ENCODE measurements around the gene ZNF586. TPM values are rescaled to one million over a fixed set of nuclear protein-coding genes. Genes with fewer than 3 reads are reported as not detected.
A peak's percentile ranks its signal among the peaks of the same experiment; 100 is the strongest.
"Not testable (repeated sequence)": the region's sequence is repeated elsewhere in the genome, so short reads cannot be mapped to it uniquely, and the experiment has no call there.

The ZNF586 gene
- total RNA-seq (2014; rRNA removed; shearing (Covaris generic); ENCODE audit: low replicate concordance), result 33.7 and 35.9 TPM in 2 replicates

GRCh38 chr19:57769345-57770131, at the start of gene ZNF586:
Gene ZNF586 (plus strand): TSS chr19:57769676. CDS start chr19:57769843, 167 bp downstream.
- H4K20me1 ChIP-seq (ENCODE audit: insufficient read depth, low read depth, low read length), result no peaks in the 10 kb centered on the region
- peak; percentile 99 for DNase-seq
- peaks cover 25% of the 10 kb centered on the region for H3K9me3 ChIP-seq (ENCODE audit: low read length)
- no peak within 1 kb of the TSS for H3K27ac ChIP-seq (ENCODE audit: low read length)
- H3K36me3 ChIP-seq (ENCODE audit: insufficient read depth, low read length), result peaks cover 38% of the 10 kb centered on the region
- H3K9me2 ChIP-seq (replicated peaks; ENCODE audit: insufficient read depth, low read length), result no peaks in the 10 kb centered on the region
- peak within 1 kb of the TSS; percentile 80 for H2AFZ ChIP-seq (ENCODE audit: low read length)
- H3K79me2 ChIP-seq (ENCODE audit: low read length), result peaks cover 47% of the 10 kb centered on the region
- no peaks in the 10 kb centered on the region for H3K27me3 ChIP-seq (ENCODE audit: low read length)
- peak within 1 kb of the TSS; percentile 77 for H3K9ac ChIP-seq (ENCODE audit: low read length)
- H3K4me1 ChIP-seq (ENCODE audit: low read length), result peaks cover 12% of the 10 kb centered on the region
- peak within 1 kb of the TSS; percentile 76 for H3K4me2 ChIP-seq (ENCODE audit: low read depth, low read length, poor library complexity, severe bottlenecking)
- H3K4me3 ChIP-seq (ENCODE audit: low read length), result peak within 1 kb of the TSS; percentile 69

- Histone ChIP-seq H3K9me2 (replicated peaks; ENCODE audit: insufficient read depth, low read length) (no peaks in the 10 kb centered on the region), H3K27me3 (ENCODE audit: low read length) (no peaks in the 10 kb centered on the region), H3K36me3 (ENCODE audit: insufficient read depth, low read length) (peaks cover 64% of the 10 kb centered on the region), H3K9me3 (ENCODE audit: low read length) (peaks cover 66% of the 10 kb centered on the region), H3K79me2 (ENCODE audit: low read length) (peaks cover 19% of the 10 kb centered on the region), H2AFZ (ENCODE audit: low read length) (no peak overlapping the region), H3K4me3 (ENCODE audit: low read length) (no peak overlapping the region), H3K9ac (ENCODE audit: low read length) (no peak overlapping the region), H4K20me1 (ENCODE audit: insufficient read depth, low read depth, low read length) (no peaks in the 10 kb centered on the region), H3K4me1 (ENCODE audit: low read length) (no peaks in the 10 kb centered on the region), H3K27ac (ENCODE audit: low read length) (no peak overlapping the region), H3K4me2 (ENCODE audit: low read depth, low read length, poor library complexity, severe bottlenecking) (no peak overlapping the region)
- DNase-seq, result no peak
Observed at GRCh38 chr19:57719901-57720519, 49.5 kb upstream of the ZNF586 start.

GRCh38 chr19:57720878-57721277, 48.6 kb upstream of the ZNF586 start:
- Histone ChIP-seq H3K9ac (ENCODE audit: low read length) (no peak overlapping the region), H4K20me1 (ENCODE audit: insufficient read depth, low read depth, low read length) (no peaks in the 10 kb centered on the region), H2AFZ (ENCODE audit: low read length) (no peak overlapping the region), H3K27ac (ENCODE audit: low read length) (no peak overlapping the region), H3K9me3 (ENCODE audit: low read length) (peaks cover 61% of the 10 kb centered on the region), H3K4me1 (ENCODE audit: low read length) (no peaks in the 10 kb centered on the region), H3K27me3 (ENCODE audit: low read length) (no peaks in the 10 kb centered on the region), H3K4me3 (ENCODE audit: low read length) (no peak overlapping the region), H3K36me3 (ENCODE audit: insufficient read depth, low read length) (peaks cover 66% of the 10 kb centered on the region), H3K4me2 (ENCODE audit: low read depth, low read length, poor library complexity, severe bottlenecking) (no peak overlapping the region), H3K79me2 (ENCODE audit: low read length) (peaks cover 26% of the 10 kb centered on the region), H3K9me2 (replicated peaks; ENCODE audit: insufficient read depth, low read length) (no peaks in the 10 kb centered on the region)
- DNase-seq, result no peak

GRCh38 chr19:57738320-57738719, 31.2 kb upstream of the ZNF586 start:
- not testable (repeated sequence) for H3K27ac ChIP-seq (ENCODE audit: low read length)

GRCh38 chr19:57738770-57739169, 30.7 kb upstream of the ZNF586 start:
- H4K20me1 ChIP-seq (ENCODE audit: insufficient read depth, low read depth, low read length); H3K27me3 ChIP-seq (ENCODE audit: low read length); H3K9ac ChIP-seq (ENCODE audit: low read length); H3K9me2 ChIP-seq (replicated peaks; ENCODE audit: insufficient read depth, low read length); H3K79me2 ChIP-seq (ENCODE audit: low read length); H3K27ac ChIP-seq (ENCODE audit: low read length); H2AFZ ChIP-seq (ENCODE audit: low read length); H3K4me1 ChIP-seq (ENCODE audit: low read length); H3K4me3 ChIP-seq (ENCODE audit: low read length); DNase-seq; H3K36me3 ChIP-seq (ENCODE audit: insufficient read depth, low read length); H3K4me2 ChIP-seq (ENCODE audit: low read depth, low read length, poor library complexity, severe bottlenecking): not testable (repeated sequence)
- H3K9me3 ChIP-seq (ENCODE audit: low read length), result peaks cover 20% of the 10 kb centered on the region

More at GRCh38 chr19:57738320-57738719, 31.2 kb upstream of the ZNF586 start:
- H3K4me3 ChIP-seq (ENCODE audit: low read length); H4K20me1 ChIP-seq (ENCODE audit: insufficient read depth, low read depth, low read length); H3K79me2 ChIP-seq (ENCODE audit: low read length); H3K36me3 ChIP-seq (ENCODE audit: insufficient read depth, low read length); H3K27me3 ChIP-seq (ENCODE audit: low read length); DNase-seq; H2AFZ ChIP-seq (ENCODE audit: low read length); H3K4me2 ChIP-seq (ENCODE audit: low read depth, low read length, poor library complexity, severe bottlenecking); H3K4me1 ChIP-seq (ENCODE audit: low read length); H3K9ac ChIP-seq (ENCODE audit: low read length); H3K9me2 ChIP-seq (replicated peaks; ENCODE audit: insufficient read depth, low read length): not testable (repeated sequence)
- H3K9me3 ChIP-seq (ENCODE audit: low read length), result peaks cover 24% of the 10 kb centered on the region

GRCh38 chr19:57746580-57747471, 22.6 kb upstream of the ZNF586 start, which contains the start of gene ZNF776:
Gene ZNF776 (plus strand): TSS chr19:57746815. CDS start chr19:57747059, 244 bp downstream.
- Histone ChIP-seq H3K9me2 (replicated peaks; ENCODE audit: insufficient read depth, low read length) (no peaks in the 10 kb centered on the region; the same call in 1 of the 2 replicates), H4K20me1 (ENCODE audit: insufficient read depth, low read depth, low read length) (no peaks in the 10 kb centered on the region), H3K4me3 (ENCODE audit: low read length) (peak within 1 kb of the TSS; percentile 93), H3K9me3 (ENCODE audit: low read length) (peaks cover 44% of the 10 kb centered on the region), H3K79me2 (ENCODE audit: low read length) (peaks cover 46% of the 10 kb centered on the region), H3K9ac (ENCODE audit: low read length) (peak within 1 kb of the TSS; percentile 92), H3K4me1 (ENCODE audit: low read length) (peaks cover 11% of the 10 kb centered on the region), H3K36me3 (ENCODE audit: insufficient read depth, low read length) (peaks cover 46% of the 10 kb centered on the region), H3K27me3 (ENCODE audit: low read length) (no peaks in the 10 kb centered on the region), H3K4me2 (ENCODE audit: low read depth, low read length, poor library complexity, severe bottlenecking) (peak within 1 kb of the TSS; percentile 97), H3K27ac (ENCODE audit: low read length) (peak within 1 kb of the TSS; percentile 53), H2AFZ (ENCODE audit: low read length) (peak within 1 kb of the TSS; percentile 94)
- peak; percentile 99 for DNase-seq

- DNase-seq, result peak; percentile 64
- Histone ChIP-seq H3K79me2 (ENCODE audit: low read length) (peaks cover 51% of the 10 kb centered on the region), H3K36me3 (ENCODE audit: insufficient read depth, low read length) (peaks cover 52% of the 10 kb centered on the region), H3K4me3 (ENCODE audit: low read length) (peak overlapping the region; percentile 93), H3K27me3 (ENCODE audit: low read length) (no peaks in the 10 kb centered on the region), H3K9me3 (ENCODE audit: low read length) (peaks cover 49% of the 10 kb centered on the region), H2AFZ (ENCODE audit: low read length) (no peak overlapping the region), H3K9ac (ENCODE audit: low read length) (peak overlapping the region; percentile 92), H3K4me1 (ENCODE audit: low read length) (peaks cover 11% of the 10 kb centered on the region), H4K20me1 (ENCODE audit: insufficient read depth, low read depth, low read length) (no peaks in the 10 kb centered on the region), H3K9me2 (replicated peaks; ENCODE audit: insufficient read depth, low read length) (no peaks in the 10 kb centered on the region; the same call in 1 of the 2 replicates), H3K4me2 (ENCODE audit: low read depth, low read length, poor library complexity, severe bottlenecking) (peak overlapping the region; percentile 97), H3K27ac (ENCODE audit: low read length) (peak overlapping the region; percentile 53)
Observed at GRCh38 chr19:57747472-57747807, 22.0 kb upstream of the ZNF586 start.
